B cell (primary cell): Measurements from ENCODE around the gene LARGE1.

Source experiments
- CTCF ChIP-seq: fragments of 200-600 bp; IDR thresholded peaks from one replicate; pipeline ENCODE4 v1.8.0; 2022; ENCODE audit warnings: antibody characterized with exemption, mild to moderate bottlenecking
- EZH2 ChIP-seq: IDR thresholded peaks from 2 replicates; pipeline ENCODE4 v1.6.1; 2012; ENCODE audit warnings: borderline replicate concordance, low read depth, mild to moderate bottlenecking, moderate library complexity, low read length; ENCODE audit not compliant: insufficient read depth, poor library complexity, severe bottlenecking

- TF ChIP-seq CTCF (no peak), EZH2 (no peak)
Measured at GRCh38 chr22:33787645-33788456, 132.4 kb downstream of the LARGE1 start.
